Frontal cortex (tissue), 4 donors: ENCODE measurements around the gene RNF13. TPM values are rescaled to one million over a fixed set of nuclear protein-coding genes. Genes with fewer than 3 reads are reported as not detected.
"Not testable (repeated sequence)": the region's sequence is repeated elsewhere in the genome, so short reads cannot be mapped to it uniquely, and the experiment has no call there.

ENCODE experiments used
- DNase-seq, 2 donors: peaks; one replicate each; pipeline ENCODE4 v3.0.0; 2012; ENCODE audit warnings: low spot score in 2 of 2
- FAIRE-seq: peaks from 2 replicates; lab custom pipeline; 2012; peaks lifted over from hg19 to GRCh38; lab: Jason Lieb, UNC
- total RNA-seq: library from RNA; depleted of rRNA; stranded (reverse); fragments of >200 nt; gene quantifications from one replicate; pipeline ENCODE4 v1.2.3, GENCODE V29; 2014
- donor health status: control.
- donor health status: control.
- donor health status: control.

The RNF13 gene
- total RNA-seq, 1 donor from 2014 or later: 113 TPM

DNA sequence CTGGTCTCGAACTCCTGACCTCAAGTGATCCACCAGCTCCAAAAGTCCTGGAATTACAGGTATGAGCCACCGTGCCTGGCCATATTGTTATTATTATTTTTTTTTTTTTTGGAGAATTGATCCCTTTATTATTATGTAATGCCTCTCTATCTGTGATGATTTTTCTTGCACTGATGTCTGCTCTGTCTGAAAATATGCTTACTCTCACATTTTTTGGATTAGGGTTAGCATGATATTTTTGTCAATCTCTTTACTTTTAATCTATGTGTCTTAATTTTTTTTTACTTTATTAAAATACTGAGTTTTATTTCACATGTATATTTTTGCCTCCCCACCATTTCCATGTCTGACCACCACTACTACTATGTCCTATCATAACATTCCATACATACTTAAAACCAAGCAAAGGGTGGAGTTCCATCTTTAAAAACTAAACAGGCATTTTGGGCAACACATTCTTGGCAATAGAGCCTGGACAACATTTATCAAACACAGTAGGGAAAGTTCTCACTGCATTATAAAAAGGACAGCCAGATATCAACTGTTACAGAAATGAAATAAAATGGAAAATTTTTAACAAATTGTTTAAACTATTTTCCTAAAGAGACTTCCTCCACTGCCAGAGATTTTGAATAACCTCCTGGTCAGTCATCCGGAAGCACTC, 125.5 kb downstream of the RNF13 start:
- FAIRE-seq, DNase-seq: not testable (repeated sequence)

DNA sequence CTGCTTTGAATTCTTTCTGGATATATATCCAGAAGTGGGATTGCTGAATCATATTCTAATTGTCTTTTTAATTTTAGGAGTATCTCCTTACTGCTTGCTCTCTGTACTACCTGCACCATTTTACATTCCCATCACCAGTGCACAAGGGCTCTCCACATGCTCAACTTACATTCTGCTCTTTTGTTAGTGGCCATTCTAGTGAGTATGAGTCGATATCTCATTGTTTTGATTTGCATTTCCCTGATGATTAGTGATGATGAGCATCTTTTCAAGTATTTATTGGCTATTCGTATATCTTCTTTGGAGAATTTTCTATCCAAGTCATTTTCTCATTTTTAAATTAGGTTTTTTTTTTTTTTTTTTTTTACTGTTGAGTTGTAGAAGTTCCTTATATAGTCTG, 128.2 kb downstream of the RNF13 start:
- DNase-seq: no peak
- no peak for FAIRE-seq

DNA sequence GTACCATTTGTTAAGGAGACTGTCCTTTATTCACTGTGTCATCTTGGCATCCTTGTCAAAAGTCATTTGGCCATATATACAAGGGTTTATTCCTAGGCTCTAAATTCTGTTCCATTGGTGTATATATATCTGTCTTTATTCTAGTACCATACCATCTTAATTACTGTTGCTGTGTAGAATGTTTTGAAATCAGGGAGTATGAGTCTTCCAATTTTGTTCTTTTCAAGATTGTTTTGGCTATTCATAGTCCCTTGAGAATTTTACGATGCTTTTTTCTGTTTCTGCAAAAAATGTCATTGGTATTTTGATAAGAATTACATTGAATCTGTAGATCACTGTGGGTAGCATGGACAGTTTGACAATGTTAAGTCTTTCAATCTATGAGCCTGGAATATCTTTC, 128.9 kb downstream of the RNF13 start:
- FAIRE-seq (no peak), DNase-seq (no peak)

DNA sequence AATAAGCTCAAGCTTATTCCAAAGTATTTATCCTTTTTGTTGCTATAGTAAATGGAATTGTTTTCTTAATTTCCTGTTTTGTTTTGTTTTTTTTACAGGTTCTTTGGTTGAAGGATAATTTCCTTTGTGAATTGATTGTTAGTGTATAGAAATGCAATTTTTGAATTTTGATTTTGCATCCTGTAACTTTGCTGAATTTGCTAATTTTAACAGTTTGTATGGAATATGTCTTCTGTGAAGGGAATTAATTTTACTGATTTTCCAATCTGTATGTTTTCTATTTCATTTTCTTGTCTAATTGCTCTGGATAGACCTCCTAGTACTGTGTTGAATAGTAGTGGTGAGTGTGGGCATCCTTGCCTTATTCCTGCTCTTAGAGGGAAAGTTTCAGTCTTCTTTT, 129.4 kb downstream of the RNF13 start:
- no peak for DNase-seq
- no peak for FAIRE-seq

DNA sequence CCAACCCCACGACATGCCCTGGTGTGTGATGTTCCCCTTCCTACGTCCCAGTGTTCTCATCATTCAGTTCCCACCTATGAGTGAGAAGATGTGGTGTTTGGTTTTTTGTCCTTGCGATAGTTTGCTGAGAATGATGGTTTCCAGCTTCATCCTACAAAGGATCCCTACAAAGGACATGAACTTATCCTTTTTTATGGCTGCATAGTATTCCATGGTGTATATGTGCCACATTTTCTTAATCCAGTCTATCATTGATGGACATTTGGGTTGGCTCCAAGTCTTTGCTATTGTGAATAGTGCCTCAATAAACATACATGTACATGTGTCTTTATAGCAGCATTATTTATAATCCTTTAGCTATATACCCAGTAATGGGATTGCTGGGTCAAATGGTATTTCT, 131.0 kb downstream of the RNF13 start:
- DNase-seq, FAIRE-seq: not testable (repeated sequence)

DNA sequence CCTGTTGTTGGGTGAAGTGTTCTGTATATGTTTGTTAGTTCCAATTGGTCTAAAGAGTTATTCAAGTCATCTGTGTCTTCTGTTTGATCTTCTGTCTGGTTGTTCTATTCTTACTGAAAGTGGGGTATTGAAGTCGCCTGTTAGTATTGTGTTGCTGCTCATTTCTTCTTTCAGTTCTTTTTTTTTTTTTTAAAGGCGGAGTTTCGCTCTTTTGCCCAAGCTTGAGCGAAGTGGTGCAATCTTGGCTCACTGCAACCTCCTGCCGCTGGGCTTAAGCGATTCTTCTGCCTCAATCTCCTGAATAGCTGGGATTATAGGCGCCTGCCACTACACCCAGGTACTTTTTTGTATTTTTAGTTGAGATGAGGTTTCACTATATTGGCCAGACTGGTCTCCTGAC, 134.2 kb downstream of the RNF13 start:
- DNase-seq (no peak), FAIRE-seq (no peak)

DNA sequence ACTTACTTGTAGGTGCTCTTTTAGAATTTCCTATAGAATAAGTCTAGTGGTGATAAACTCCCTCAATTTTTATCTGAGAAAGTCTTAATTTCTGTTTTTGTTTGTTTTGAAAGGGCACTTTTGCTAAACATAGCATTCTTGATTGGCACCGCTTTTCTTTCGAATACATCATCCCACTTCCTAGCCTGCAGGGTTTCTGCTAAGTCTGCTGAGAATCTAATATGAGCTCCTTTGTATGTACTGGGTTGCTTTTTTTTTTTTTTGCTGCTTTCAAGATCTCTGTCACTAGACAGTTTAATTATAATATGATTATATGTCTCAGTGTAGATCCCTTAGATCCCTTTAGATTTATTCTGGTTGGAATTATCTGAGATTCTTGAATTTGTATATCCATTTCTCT, 136.2 kb downstream of the RNF13 start:
- DNase-seq (no peak), FAIRE-seq (no peak)

DNA sequence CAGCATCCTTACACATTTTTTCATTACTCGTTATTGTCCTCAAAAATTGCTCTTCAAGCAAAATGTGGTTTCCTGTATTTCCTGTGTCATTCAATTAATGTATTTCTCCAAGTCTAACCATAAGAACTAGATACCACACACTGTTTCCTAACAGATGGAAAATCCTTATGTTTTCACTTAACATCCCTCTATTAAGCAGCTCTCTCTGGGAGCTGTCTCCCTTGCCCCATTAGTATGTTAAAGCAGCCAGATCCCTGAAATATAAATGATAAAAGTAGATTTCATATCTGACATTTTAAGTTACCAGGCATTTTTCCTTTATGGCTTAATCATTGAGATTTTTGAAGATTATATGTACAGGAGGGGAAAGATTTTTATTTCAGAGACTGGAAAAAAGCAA, 141.8 kb downstream of the RNF13 start:
- FAIRE-seq (no peak), DNase-seq (no peak)

DNA sequence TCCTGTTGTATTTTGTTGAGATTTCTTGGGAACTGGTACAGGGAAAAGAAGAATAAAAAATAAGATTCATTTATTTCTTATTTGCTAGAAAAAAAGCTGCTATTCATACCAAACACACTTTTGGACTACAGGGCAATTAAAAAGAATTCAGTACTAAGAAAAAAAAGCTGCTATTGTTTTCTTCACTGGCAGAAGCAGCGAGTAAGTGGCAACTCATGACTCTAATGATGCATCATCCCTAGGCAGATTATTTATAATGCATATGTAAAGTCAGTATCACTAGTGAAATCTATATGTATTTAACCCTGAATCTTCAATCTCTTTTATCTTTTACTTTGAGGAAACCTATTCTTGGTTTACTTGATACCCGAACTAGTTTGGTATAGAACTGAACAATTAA, 142.4 kb downstream of the RNF13 start:
- DNase-seq: no peak
- FAIRE-seq: no peak

DNA sequence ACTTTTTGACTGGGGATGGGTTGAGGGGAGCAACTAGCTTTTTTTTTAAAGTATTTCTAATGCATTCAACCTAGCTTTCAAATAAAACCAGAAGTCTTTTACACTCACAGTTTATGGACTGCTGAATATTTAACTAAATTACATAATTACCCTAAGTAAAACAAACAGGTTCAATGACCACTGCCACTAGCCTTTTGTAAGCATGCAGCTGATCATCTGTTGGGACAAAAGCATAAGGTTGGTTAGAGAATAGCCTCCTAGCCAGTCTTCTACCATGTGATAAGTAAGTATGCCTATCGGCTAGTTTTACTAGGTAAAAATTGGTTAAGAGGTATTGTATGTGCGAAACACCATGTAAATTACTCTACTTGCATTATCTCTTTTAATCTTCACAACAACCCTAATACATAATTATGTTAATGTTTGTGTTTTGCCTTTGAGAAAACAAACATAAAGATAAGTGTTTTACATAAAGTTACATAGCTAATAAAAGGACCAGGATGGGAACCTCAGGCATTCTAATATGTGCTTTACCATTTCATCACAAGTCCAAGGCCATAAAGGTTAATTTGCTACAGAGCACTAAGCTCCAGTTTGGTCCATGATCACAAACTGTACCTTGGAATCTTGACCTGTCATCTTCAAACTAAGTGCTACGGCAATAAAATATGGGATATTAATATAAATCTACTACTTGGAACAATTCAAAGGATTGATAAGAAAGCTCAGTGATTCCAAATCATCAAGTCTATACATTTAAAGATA, 144.5 kb downstream of the RNF13 start:
- no peak for DNase-seq
- FAIRE-seq: no peak

DNA sequence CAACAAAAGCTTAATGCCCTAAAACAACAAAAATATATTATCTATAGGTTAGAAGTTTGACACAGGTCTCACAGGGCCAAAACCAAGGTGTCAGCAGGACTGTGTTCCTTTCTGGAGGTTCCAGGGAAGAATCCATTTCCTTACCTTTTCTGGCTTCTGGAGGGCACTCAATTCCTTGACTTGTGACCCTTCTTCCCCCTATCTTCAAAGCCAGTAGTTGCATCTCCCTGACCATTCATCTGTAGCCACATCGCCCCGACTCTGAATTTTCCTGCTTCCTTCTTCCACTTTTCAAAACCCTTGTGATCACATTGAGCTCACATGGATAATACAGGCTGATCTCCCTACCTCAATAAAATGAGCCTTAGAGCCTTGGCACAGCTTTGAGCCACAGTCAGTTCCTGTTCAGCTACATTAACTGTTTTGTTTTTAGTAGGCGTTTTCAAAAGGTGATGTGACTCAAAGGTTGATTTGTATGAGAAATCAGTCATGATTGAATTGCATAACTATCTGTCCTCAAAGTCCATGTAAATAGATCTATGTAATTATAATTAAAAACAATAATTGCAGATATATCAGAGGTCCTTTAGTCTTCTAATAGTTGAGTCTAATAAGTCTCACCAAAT, 145.3 kb downstream of the RNF13 start:
- DNase-seq: no peak
- FAIRE-seq: no peak

DNA sequence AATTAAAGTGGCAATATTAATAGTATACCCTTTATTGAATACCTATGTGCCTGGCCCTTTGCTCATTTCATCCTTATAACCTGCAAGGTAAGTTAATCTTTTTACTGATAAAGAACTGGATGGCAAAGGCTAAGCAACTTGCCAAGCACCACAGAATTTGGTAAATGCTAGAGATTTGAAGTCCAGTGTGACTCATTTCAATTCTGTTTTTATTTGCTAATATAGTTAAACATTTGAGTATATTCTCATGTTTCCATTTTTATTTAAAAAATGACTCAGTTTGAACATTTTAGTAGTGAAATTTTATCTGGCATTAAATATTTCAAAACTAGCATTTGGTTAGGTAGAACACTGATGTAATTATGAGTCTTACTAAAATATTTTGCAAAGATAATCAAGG, 146.4 kb downstream of the RNF13 start:
- DNase-seq (no peak), FAIRE-seq (no peak)

DNA sequence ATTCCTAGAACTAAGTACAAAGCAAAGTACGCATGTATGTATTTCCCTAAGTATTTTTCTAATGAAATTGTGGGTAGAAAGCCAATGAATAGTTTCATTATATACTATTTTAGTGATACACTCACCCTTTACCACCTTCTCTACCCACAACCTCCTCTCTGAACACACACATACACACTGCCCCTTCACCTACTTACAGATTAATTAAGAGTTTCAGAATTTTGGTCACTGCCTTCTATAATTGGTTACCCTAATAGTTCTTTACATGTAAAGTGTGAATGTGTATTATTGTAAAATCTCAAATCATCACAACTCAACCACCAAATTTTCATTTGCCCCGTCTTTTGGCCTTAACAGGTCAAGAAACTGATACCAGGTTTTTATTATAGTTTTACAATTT, 150.5 kb downstream of the RNF13 start:
- no peak for DNase-seq
- FAIRE-seq: no peak

DNA sequence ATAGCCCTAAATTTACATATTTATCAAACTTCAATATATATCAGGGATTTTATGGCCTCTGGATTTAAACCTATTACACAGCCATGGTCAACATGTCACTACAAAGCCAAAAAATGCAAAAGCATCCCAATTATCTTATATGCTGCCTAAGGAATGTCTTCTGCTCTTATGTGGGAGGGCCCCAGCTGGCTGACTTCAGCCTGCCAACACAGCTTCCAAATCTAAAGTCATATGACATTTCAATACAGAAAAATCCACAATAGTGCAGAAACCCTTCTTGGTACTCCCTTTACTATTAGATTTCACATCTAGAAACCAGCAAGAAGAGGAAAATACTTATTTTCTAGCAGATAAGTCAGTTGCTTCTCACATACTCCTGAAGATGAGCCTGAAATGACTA, 151.3 kb downstream of the RNF13 start:
- FAIRE-seq (no peak), DNase-seq (no peak)

DNA sequence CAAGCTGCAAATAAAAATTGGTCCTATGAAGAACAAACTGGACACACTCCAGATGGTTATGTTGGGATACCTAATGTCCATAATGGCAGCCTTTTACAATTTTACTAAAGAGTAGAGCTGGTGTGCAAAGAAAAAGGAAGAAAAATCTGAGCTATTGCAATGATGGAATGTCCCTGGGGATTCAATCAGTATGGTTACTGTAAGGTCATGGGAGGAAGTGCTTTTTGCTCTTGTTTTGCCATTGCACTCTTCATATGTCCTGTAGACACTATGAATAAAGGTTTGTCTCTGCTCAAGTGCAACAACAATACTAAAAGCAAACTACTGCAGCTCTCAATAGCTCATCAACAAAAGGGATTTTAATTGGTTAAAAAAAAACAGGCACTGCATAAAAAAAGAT, 152.3 kb downstream of the RNF13 start:
- FAIRE-seq: no peak

DNA sequence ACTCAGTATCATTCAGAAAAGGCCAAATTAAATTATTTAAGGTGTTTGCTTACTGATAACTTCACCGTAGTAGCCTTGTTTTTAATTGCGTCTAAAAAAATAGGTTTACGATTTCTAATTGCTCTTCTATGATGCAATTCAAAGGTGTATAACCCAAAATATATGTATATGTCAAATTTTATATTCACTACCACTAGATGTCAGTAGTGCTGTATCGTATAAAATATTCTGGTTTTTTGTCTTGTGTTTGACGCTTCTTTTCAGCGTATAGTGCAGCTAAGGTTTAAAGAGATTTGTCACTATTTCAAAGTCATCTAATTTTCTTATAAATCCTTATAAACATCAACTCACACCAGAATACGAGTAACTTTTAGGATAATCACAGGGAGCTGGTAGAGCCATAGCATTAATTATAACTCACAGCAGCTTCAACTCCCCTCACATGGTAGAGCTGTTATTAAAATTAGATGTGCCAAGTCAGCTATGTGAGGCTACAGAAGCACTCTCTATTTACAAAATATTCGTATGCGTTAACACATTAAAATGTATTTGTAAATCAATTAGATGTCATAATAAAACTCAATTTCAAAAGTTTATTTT, 154.2 kb downstream of the RNF13 start:
- FAIRE-seq (peak; percentile 94), DNase-seq (peak in 1 of 2 donors; percentile 10)

More for the DNA sequence above, 152.3 kb downstream of the RNF13 start:
- DNase-seq: no peak

DNA sequence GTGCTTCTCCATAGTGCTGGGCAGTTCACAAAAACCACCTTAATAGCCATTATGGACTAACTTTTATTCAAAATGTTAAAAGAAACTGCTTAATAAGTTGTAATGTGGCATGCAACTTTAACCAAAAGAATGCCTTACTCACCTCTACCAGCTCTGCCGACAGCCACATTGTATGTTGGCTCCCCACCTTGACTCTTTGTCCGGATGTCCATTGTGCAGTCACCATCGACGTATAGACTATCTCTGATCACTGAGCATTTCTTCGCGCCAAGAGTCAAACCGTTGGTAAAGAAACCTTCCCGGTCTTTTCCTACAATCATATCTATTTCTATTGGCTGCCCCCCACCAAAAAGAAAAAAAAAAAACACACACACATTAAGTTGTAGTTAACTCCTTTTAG, 155.2 kb downstream of the RNF13 start:
- no peak for FAIRE-seq
- no peak for DNase-seq

DNA sequence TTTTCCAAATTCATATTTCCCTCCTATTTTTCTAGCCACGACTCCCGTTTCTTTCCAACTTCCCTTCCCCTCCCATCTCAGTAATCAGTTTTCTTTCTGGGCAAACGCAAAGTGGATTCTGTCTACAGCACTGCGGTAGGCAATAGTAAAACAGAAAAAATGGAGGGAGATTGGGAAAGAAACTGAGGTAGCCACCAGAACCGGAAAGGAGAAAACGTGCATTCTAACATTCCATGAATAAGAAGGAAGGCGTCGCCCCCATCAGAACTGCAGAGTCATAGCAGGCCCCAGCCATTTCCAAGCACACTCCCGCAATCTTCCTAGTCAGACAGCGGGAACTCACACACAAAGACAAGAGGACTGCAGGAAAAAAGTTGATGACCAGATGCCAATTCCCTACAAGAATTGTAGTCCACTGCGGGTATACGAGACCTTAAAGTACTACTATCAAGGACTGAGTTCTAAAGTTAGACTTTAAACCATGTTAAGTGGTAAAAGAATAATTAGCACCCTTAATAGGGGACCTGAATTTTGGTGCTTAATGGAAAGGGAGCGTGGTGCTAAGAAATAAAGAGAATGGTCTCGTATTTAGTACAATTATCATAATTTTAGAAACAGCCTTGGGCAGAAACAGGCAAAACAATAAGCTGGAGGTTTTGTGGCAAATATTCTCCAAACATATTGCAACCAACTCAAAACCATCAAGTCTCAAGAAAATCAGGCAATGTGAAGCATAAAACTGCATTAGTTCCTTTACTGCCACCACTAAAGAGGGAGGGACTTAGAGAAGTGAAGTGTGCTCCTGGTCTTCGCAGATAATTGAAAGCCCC, 156.3 kb downstream of the RNF13 start:
- FAIRE-seq: no peak
- peak; percentile 24 to 49 for DNase-seq

DNA sequence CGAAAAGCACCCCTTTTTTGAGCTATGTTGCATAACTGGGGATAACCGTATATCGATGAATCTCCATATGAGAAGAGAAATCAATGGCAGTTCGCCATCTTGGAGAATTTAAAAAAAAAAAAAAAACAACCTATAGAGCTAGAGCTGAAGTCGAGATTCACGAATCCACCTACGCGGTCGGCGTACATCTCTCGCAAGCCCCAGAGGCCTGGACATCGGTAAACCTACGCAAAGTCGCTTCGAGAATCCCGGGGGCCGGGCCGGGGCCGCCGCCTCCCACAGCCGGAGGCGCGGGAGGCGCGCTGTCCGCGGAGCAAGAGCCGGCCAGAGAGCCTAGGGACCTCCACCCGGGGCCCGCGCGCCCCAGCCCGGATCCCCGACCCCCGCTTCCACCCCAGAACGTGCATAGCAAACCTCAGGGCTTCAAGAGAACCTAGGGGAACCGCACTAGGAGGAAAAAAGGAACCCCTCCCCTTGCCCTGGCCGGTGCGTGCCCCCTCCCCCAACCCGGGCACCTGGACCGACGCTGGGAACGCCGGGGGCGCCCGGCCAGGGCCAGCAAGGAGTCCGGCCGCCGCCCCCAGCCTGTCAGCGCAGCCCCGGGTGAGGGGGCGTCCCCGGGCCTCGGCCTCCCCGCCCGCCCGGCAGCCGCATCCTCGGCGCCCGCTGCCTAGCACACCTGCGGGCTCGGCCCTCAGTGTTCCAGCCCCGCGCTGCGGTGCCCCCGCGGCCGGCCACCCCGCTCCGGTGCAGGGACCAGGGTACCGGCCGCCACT, 157.1 kb downstream of the RNF13 start:
- no peak for FAIRE-seq
- peak; percentile 44 to 72 for DNase-seq
